Hippocampal formation (tissue), 2 donors: ENCODE results near the gene UNC79.
A peak's percentile ranks its signal among the peaks of the same experiment; 100 is the strongest.

Experiments used
- DNase-seq, 2 donors: peaks; one replicate each; lab custom pipeline; 2025; lab: John Stamatoyannopoulos, UW

The UNC79 gene

GRCh38 chr14:93727917-93728650 is 297.3 kb downstream of the UNC79 start:
- no peak for DNase-seq

DNA sequence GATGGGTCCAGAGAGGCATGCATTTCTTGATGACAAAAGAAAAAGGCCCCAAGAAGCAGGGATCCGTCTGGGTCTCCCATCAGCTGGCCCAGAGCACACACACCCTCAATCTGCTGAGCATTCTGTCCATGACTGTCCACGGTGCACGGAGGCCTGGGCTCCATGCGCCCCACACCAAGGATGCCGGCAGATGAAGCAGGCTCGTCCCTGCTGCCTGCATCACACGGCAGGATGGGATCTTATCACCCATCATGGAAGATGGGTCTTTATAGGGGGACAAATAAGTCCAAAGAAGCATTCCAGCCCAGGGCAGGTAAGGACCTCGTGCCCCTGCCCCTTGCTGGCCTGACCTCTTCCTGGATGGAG is 297.9 kb downstream of the UNC79 start:
- no peak for DNase-seq

GRCh38 chr14:93729993-93730392 is 299.3 kb downstream of the UNC79 start:
- peak in 1 of 2 donors; percentile 22 for DNase-seq

GRCh38 chr14:93731753-93732152 is 301.0 kb downstream of the UNC79 start:
- no peak for DNase-seq

GRCh38 chr14:93732524-93732923 is 301.8 kb downstream of the UNC79 start:
- DNase-seq: no peak

DNA sequence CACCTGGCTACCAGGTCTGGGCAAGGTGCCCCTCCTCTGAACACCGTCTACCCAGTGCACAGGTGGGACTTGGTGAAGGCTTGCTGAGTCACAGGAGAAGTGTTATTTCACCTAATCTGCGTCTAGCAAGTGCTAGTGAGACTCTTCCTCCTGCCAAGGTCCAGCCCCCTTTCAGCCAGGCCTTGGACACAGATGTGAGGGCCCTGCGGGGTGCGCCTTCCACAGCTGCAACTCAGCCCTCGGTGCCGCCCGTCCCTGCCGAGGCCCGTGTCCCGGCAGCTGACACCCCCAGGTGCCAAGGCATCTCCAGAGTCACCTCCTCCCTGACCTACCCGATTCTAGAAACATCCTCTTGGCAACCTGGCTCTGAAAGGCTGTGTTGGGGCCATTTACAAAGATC is 302.5 kb downstream of the UNC79 start:
- no peak for DNase-seq

DNA sequence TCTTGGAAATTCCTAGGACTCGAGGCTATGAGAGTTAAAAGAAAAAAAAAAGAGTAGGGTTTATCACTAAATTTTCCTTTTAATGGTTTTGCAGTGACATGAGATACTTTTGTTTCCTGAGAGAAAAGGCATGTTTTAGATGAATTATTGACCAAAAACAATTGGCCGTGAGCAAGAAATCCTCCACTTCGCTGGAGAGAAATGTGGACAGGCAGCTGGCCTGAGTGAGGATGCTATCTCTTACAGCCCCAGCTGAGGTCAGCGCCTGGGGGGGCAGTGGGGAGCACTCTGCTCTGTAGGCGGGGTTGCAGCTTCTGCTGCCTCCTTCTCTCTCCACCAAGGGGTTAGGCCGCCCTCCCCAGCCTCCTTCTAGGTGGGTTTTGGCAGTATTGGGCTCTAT is 302.9 kb downstream of the UNC79 start:
- DNase-seq: peak; percentile 26 to 57

DNA sequence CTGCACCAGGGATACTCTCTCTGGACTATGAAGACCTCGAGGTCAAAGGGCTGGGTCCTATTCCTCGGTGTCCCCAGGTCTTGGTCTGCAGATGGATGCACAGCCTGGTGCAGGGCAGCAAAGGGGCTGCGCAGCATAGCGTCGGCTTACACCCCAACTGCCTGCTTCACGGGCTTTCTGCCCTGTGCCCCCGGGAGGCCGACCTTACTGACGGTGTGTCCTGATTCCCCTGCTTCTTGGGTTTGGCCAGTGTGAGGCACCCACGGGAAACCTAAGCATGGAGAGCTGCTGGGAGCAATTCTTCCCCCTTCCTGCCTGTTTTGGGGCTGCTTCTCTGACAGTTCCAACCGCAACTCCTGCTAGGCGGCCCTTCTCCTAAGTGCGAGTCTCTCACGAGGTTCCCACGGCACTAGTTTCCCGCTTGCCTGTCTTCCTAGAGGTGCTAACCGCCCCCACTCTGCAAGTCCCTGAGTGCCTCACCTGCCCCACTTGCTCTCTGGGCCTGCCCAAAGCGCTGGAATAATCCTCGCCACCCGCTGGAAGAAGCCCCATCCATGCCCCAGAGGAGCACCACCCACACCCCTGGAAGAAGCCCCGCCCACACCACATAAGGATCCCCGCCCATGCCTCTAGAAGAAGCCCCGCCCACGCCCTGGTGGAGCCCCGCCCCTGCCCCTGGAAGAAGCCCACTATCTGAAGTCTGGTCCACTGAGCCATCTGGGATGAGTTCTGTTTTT is 303.5 kb downstream of the UNC79 start:
- DNase-seq: no peak

GRCh38 chr14:93735206-93735605 is 304.5 kb downstream of the UNC79 start:
- no peak for DNase-seq

DNA sequence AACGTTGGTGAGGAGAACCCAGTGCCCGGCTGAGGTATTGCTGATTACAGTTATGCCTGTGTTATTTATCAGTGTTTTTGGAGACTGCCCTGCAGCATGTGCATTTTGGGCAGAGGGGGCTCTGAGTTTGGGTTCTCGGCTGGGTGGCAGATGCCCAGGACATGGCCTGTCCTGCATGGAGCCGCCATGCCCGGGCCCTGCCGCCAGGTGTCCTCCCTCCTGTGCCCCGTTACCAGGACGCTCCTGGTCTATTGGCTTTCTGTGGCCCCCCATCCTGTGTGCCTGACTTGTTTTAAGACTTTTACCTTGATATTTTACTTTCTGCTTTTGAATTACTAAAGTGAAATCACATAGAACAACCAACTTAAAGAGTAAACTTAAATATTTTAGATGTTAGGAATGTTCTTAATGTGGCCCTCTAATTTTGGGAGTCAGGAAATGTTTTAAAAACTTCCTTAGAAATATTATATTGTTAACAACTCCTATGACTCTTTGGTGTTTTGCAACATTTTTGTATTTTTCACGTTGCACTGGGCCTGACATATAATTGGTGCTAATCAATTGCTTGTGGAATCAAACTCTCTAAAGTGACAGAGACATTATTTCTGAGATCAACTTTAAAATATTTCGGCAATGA is 305.8 kb downstream of the UNC79 start:
- no peak for DNase-seq

- DNase-seq: no peak
Observed at GRCh38 chr14:93737634-93738033, 306.9 kb downstream of the UNC79 start.

GRCh38 chr14:93741556-93742230 is 311.0 kb downstream of the UNC79 start:
- no peak for DNase-seq

DNA sequence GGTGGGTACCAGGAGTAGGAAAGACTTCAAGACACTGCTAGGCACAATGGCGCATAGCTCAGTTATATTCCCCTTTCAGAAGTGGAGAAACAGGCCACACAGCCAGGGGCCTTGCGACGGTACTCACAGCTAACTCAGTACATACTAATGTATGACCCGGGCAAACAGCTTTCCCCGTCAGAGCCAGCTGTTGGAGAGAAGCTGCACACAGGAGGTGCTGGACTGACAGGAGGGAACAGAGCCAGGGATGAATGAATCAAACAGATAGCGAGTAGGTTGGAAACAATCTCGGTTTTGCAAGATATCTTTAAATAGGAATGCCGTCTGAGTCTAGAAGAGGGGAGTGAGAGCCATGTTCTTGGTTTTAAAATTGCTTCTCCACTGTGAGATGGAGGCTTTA is 312.0 kb downstream of the UNC79 start:
- DNase-seq: no peak

DNA sequence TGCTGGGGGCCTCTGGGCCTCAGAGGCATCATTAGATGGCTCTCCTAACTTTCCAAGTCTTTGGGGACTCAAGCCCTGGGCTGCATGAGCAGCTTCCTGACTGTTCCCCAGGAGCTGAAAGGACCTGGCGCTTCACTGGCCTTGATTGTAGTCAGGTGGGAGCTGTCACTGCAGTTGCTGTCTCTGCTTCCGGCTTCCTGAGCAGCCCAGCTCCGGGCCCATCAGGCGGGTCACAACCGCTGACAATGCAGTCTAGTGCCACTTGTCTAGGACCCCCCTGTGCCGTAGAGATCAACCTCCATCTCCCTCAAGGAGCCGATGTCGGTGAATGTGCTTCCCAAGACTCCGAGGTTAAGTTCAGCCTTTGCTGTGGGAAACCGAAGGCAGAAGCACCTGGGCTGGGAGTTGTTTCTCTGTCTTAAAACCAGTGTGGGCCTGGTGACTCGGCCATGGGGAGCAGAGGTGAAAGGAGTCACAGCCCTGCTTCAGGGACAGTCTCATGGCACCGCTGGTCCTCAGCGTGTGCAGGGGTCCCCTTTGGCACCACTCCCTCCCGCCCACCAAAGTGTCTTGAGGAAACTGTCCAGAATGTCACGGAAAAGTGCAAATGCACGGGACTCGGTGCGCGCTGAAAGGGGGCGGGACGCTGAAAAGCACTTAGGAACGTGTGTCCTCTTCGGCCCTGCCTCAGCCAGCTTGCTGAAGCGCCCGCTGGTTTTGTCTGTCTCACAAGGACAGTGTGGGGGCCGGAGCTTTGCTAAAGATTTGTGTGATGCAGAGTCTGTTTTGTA is 312.7 kb downstream of the UNC79 start:
- DNase-seq: no peak

DNA sequence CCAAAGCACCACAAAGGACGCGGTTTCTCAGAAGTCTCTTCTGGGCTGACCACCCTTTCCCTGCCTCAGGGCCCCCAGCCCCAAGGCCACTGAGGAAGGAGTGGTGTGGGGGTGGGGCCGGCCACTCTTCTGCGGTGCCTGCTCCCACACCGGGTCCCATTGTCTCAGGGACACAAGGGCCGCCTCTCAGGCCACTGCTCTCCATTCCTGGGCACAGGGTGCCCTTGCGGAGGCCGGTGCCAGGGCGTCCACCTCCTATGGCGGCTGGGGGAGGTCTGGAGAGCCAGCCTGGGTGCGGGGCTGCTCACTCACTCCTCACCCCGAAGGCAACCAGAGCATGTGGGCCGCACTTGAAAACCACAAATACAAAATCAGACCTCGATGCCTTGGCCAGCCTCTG is 313.4 kb downstream of the UNC79 start:
- peak in 1 of 2 donors; percentile 23 for DNase-seq

- no peak for DNase-seq
Observed at GRCh38 chr14:93744876-93745275, 314.1 kb downstream of the UNC79 start.

- no peak for DNase-seq
Observed at GRCh38 chr14:93745603-93746273, 315.0 kb downstream of the UNC79 start.

- DNase-seq: peak in 1 of 2 donors; percentile 50
Observed at GRCh38 chr14:93747102-93747501, 316.4 kb downstream of the UNC79 start.

DNA sequence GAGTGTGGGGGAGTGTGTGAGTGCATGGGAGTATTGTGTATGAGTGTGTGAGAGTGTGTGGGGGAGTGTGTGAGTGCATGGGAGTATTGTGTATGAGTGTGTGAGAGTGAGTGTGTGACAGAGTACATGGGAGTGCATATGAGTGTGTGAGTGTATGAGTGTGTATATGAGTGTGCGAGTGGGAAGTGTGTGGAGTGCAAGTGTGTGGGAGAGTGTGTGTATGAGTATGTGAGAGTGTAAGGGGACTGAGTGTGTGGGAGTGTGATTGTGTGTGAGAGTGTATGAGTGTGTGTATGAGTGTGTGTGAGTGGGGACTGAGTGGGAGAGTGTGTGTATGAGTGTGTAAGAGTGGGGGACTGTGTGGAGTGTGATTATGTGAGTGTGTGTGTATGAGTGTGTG is 316.8 kb downstream of the UNC79 start:
- no peak for DNase-seq

GRCh38 chr14:93748208-93749075 is 317.7 kb downstream of the UNC79 start:
- DNase-seq: peak in 1 of 2 donors; percentile 15
